Stimulated activated CD4-positive, alpha-beta T cell treated with anti-CD3 and anti-CD28 coated beads, TNF-alpha, amount 100 ng/mL, for 1 hour (primary cell): Measurements from ENCODE around the gene PTPN7.
"Not testable (repeated sequence)": the region's sequence is repeated elsewhere in the genome, so short reads cannot be mapped to it uniquely, and the experiment has no call there.

Experiments
- DNase-seq, 3 donors: peaks; one replicate each; pipeline ENCODE4 v3.0.0-alpha.2; 2020; ENCODE audit warnings: low read depth in 3 of 3, low spot score in 1 of 3

Gene PTPN7

GRCh38 chr1:202131956-202132821, 28.2 kb downstream of the PTPN7 start:
- DNase-seq, result no peak

- no peak for DNase-seq
Observed at GRCh38 chr1:202130816-202131522, 29.4 kb downstream of the PTPN7 start.

- DNase-seq, result no peak
Observed at GRCh38 chr1:202130297-202130721, 30.1 kb downstream of the PTPN7 start.

GRCh38 chr1:202129453-202130296, 30.7 kb downstream of the PTPN7 start:
- DNase-seq, result no peak

GRCh38 chr1:202127836-202128622, 32.4 kb downstream of the PTPN7 start:
- no peak for DNase-seq

GRCh38 chr1:202127061-202127460, 33.3 kb downstream of the PTPN7 start:
- DNase-seq, result no peak

- no peak for DNase-seq
Observed at GRCh38 chr1:202126426-202126825, 34.0 kb downstream of the PTPN7 start.

GRCh38 chr1:202125611-202126010, 34.8 kb downstream of the PTPN7 start:
- DNase-seq, result no peak

- DNase-seq, result no peak
Observed at GRCh38 chr1:202124142-202124541, 36.3 kb downstream of the PTPN7 start.

GRCh38 chr1:202123336-202123813, 37.0 kb downstream of the PTPN7 start:
- no peak for DNase-seq

- no peak for DNase-seq
Observed at GRCh38 chr1:202122639-202123335, 37.6 kb downstream of the PTPN7 start, which contains the start of gene GPR37L1. Gene GPR37L1 (plus strand): TSS chr1:202122917. CDS start chr1:202122964, 47 bp downstream.

GRCh38 chr1:202121006-202121405, 39.4 kb downstream of the PTPN7 start:
- DNase-seq, result no peak

- DNase-seq, result no peak
Observed at GRCh38 chr1:202117898-202118371, 42.5 kb downstream of the PTPN7 start.

GRCh38 chr1:202116287-202116686, 44.1 kb downstream of the PTPN7 start:
- DNase-seq, result no peak

GRCh38 chr1:202113690-202114300, 46.6 kb downstream of the PTPN7 start:
- DNase-seq, result no peak

GRCh38 chr1:202112859-202113689, 47.3 kb downstream of the PTPN7 start:
- no peak for DNase-seq

- not testable (repeated sequence) for DNase-seq
Observed at GRCh38 chr1:202111589-202111988, 48.8 kb downstream of the PTPN7 start.

- no peak for DNase-seq
Observed at GRCh38 chr1:202110977-202111376, 49.4 kb downstream of the PTPN7 start.
